Measurements from ENCODE around the gene NIN.

GRCh38 chr14:50795909-50796308 is 35.1 kb downstream of the NIN start:
- TF ChIP-seq CTCF (conservative IDR thresholded peaks at IDR 0.05 in 1 of 2, IDR thresholded peaks at IDR 0.05 in 1 of 2; ENCODE audit: low read depth in 1 of 2, low read length in 2 of 2) (no peak), EZH2 (IDR thresholded peaks at IDR 0.05; ENCODE audit: low read length, missing control alignments) (no peak)
